NCI-H748 treated with DMSO at 0.1 percent for 48 hours (cell line): ENCODE data around the gene SYCN.
"Not testable (repeated sequence)": the region's sequence is repeated elsewhere in the genome, so short reads cannot be mapped to it uniquely, and the experiment has no call there.

Experiments
- DNase-seq: peaks from one replicate; lab custom pipeline; 2025; lab: John Stamatoyannopoulos, UW

The SYCN gene

GRCh38 chr19:39224910-39225309, 20.8 kb upstream of the SYCN start:
- no peak for DNase-seq

- DNase-seq: no peak
Measured at GRCh38 chr19:39223703-39224279, 19.7 kb upstream of the SYCN start.

GRCh38 chr19:39219108-39219507, 15.0 kb upstream of the SYCN start:
- not testable (repeated sequence) for DNase-seq

- DNase-seq: no peak
Measured at GRCh38 chr19:39218230-39219007, 14.4 kb upstream of the SYCN start.

GRCh38 chr19:39217094-39217493, 13.0 kb upstream of the SYCN start:
- no peak for DNase-seq

GRCh38 chr19:39215323-39215722, 11.3 kb upstream of the SYCN start:
- DNase-seq: not testable (repeated sequence)

GRCh38 chr19:39212375-39212742, 8.3 kb upstream of the SYCN start:
- DNase-seq: no peak

GRCh38 chr19:39211731-39212374, 7.8 kb upstream of the SYCN start:
- no peak for DNase-seq

GRCh38 chr19:39209196-39209595, 5.1 kb upstream of the SYCN start:
- no peak for DNase-seq

GRCh38 chr19:39208175-39208795, 4.2 kb upstream of the SYCN start:
- DNase-seq: no peak

GRCh38 chr19:39207293-39207836, 3.3 kb upstream of the SYCN start:
- no peak for DNase-seq

- no peak for DNase-seq
Measured at GRCh38 chr19:39206122-39206521, 2.1 kb upstream of the SYCN start.

- no peak for DNase-seq
Measured at GRCh38 chr19:39205449-39205764, 1.3 kb upstream of the SYCN start.

GRCh38 chr19:39202998-39203355, 1.1 kb downstream of the SYCN start:
- no peak for DNase-seq

GRCh38 chr19:39200803-39201115, 3.3 kb downstream of the SYCN start:
- DNase-seq: no peak

GRCh38 chr19:39200066-39200802, 3.8 kb downstream of the SYCN start:
- DNase-seq: no peak

- no peak for DNase-seq
Measured at GRCh38 chr19:39199025-39199424, 5.0 kb downstream of the SYCN start.

- DNase-seq: no peak
Measured at GRCh38 chr19:39197808-39198207, 6.3 kb downstream of the SYCN start.

- DNase-seq: no peak
Measured at GRCh38 chr19:39196860-39197562, 7.1 kb downstream of the SYCN start, which contains the start of gene NCCRP1. Gene NCCRP1 (plus strand): TSS chr19:39196964. CDS start chr19:39196983, 19 bp downstream.

GRCh38 chr19:39196320-39196719, 7.7 kb downstream of the SYCN start:
- DNase-seq: no peak

GRCh38 chr19:39195755-39196154, 8.3 kb downstream of the SYCN start:
- no peak for DNase-seq
